ENCODE data around the gene PFKFB3.
"Not testable (repeated sequence)": the region's sequence is repeated elsewhere in the genome, so short reads cannot be mapped to it uniquely, and the experiment has no call there.

Gene PFKFB3

GRCh38 chr10:6221971-6222751 lies 19.4 kb downstream of the PFKFB3 start:
- no peak for FAIRE-seq

GRCh38 chr10:6222755-6223154 lies 20.0 kb downstream of the PFKFB3 start:
- no peak for FAIRE-seq

- FAIRE-seq = no peak
Measured at GRCh38 chr10:6223981-6224380, 21.2 kb downstream of the PFKFB3 start.

- FAIRE-seq = no peak
Measured at GRCh38 chr10:6224781-6225180, 22.0 kb downstream of the PFKFB3 start.

- no peak for FAIRE-seq
Measured at GRCh38 chr10:6225263-6225814, 22.6 kb downstream of the PFKFB3 start.

- FAIRE-seq = no peak
Measured at GRCh38 chr10:6226216-6226615, 23.5 kb downstream of the PFKFB3 start.

- FAIRE-seq = no peak
Measured at GRCh38 chr10:6227346-6227745, 24.6 kb downstream of the PFKFB3 start.

- no peak for FAIRE-seq
Measured at GRCh38 chr10:6228010-6228511, 25.3 kb downstream of the PFKFB3 start.

GRCh38 chr10:6228647-6229046 lies 25.9 kb downstream of the PFKFB3 start:
- FAIRE-seq = no peak

- FAIRE-seq = no peak
Measured at GRCh38 chr10:6229290-6229689, 26.6 kb downstream of the PFKFB3 start.

- no peak for FAIRE-seq
Measured at GRCh38 chr10:6229746-6230145, 27.0 kb downstream of the PFKFB3 start.

GRCh38 chr10:6230315-6230714 lies 27.6 kb downstream of the PFKFB3 start:
- no peak for FAIRE-seq

GRCh38 chr10:6231146-6231545 lies 28.4 kb downstream of the PFKFB3 start:
- FAIRE-seq = no peak

GRCh38 chr10:6231730-6232129 lies 29.0 kb downstream of the PFKFB3 start:
- no peak for FAIRE-seq

GRCh38 chr10:6232225-6232807 lies 29.6 kb downstream of the PFKFB3 start:
- no peak for FAIRE-seq

GRCh38 chr10:6232846-6233724 lies 30.4 kb downstream of the PFKFB3 start:
- FAIRE-seq = no peak

- FAIRE-seq = no peak
Measured at GRCh38 chr10:6233725-6234277, 31.1 kb downstream of the PFKFB3 start.

- no peak for FAIRE-seq
Measured at GRCh38 chr10:6234371-6234770, 31.6 kb downstream of the PFKFB3 start.

- FAIRE-seq = no peak
Measured at GRCh38 chr10:6236349-6237198, 33.8 kb downstream of the PFKFB3 start.

GRCh38 chr10:6237199-6237530 lies 34.4 kb downstream of the PFKFB3 start:
- no peak for FAIRE-seq

GRCh38 chr10:6238587-6239212 lies 36.0 kb downstream of the PFKFB3 start:
- FAIRE-seq = not testable (repeated sequence)
